ENCODE data around the gene CELA1.
A peak's percentile ranks its signal among the peaks of the same experiment; 100 is the strongest.
"Not testable (repeated sequence)": the region's sequence is repeated elsewhere in the genome, so short reads cannot be mapped to it uniquely, and the experiment has no call there.

Gene CELA1

GRCh38 chr12:51323966-51324895 is 22.2 kb downstream of the CELA1 start, which contains the start of gene BIN2:
Gene BIN2, minus strand, starts transcription at chr12:51324174. Its CDS starts 72 bp downstream, at chr12:51324102.
- intact Hi-C loops (cut with DNase I): no loop called here
- peak in 37 of 42 donors; percentile 7 to 62 (median 39) for DNase-seq

GRCh38 chr12:51323317-51323960 is 23.0 kb downstream of the CELA1 start:
- DNase-seq: no peak
- intact Hi-C loops (cut with DNase I): no loop called here

GRCh38 chr12:51322452-51322851 is 24.0 kb downstream of the CELA1 start:
- intact Hi-C loops (cut with DNase I): no loop called here
- no peak for DNase-seq

GRCh38 chr12:51321882-51322281 is 24.6 kb downstream of the CELA1 start:
- intact Hi-C loops (cut with DNase I): no loop called here
- no peak for DNase-seq

GRCh38 chr12:51320695-51321320 is 25.7 kb downstream of the CELA1 start:
- intact Hi-C loops (cut with DNase I): no loop called here
- DNase-seq: no peak

- DNase-seq: no peak
- intact Hi-C loops (cut with DNase I): no loop called here
Measured at GRCh38 chr12:51320311-51320694, 26.2 kb downstream of the CELA1 start.

GRCh38 chr12:51318846-51319599 is 27.5 kb downstream of the CELA1 start:
- no peak for DNase-seq
- intact Hi-C loops (cut with DNase I): no loop called here

- DNase-seq; intact Hi-C loops (cut with DNase I): not testable (repeated sequence)
Measured at GRCh38 chr12:51318057-51318806, 28.2 kb downstream of the CELA1 start.

- intact Hi-C loops (cut with DNase I): no loop called here
- no peak for DNase-seq
Measured at GRCh38 chr12:51311389-51311788, 35.1 kb downstream of the CELA1 start.

GRCh38 chr12:51307655-51308593 is 38.6 kb downstream of the CELA1 start:
- intact Hi-C loops (cut with DNase I): no loop called here
- no peak for DNase-seq

GRCh38 chr12:51306507-51306906 is 40.0 kb downstream of the CELA1 start:
- intact Hi-C loops (cut with DNase I): no loop called here

GRCh38 chr12:51300768-51301167 is 45.7 kb downstream of the CELA1 start:
- peak in 25 of 42 donors; percentile 7 to 68 (median 24) for DNase-seq
- intact Hi-C loops (cut with DNase I): not testable (repeated sequence)

More at GRCh38 chr12:51306507-51306906, 40.0 kb downstream of the CELA1 start:
- DNase-seq: no peak

GRCh38 chr12:51295651-51296050 is 50.8 kb downstream of the CELA1 start:
- intact Hi-C loops (cut with DNase I): no loop called here

GRCh38 chr12:51294097-51294496 is 52.4 kb downstream of the CELA1 start:
- DNase-seq; intact Hi-C loops (cut with DNase I): not testable (repeated sequence)

More at GRCh38 chr12:51295651-51296050, 50.8 kb downstream of the CELA1 start:
- DNase-seq: no peak

GRCh38 chr12:51293696-51294095 is 52.8 kb downstream of the CELA1 start:
- DNase-seq: no peak
- intact Hi-C loops (cut with DNase I): no loop called here

GRCh38 chr12:51291603-51292513 is 54.6 kb downstream of the CELA1 start:
- peak in 35 of 42 donors; percentile 9 to 56 (median 30) for DNase-seq

More at GRCh38 chr12:51291603-51292513, 54.6 kb downstream of the CELA1 start:
- intact Hi-C loops (cut with DNase I): not testable (repeated sequence)

Measured in head of caudate nucleus (tissue), 42 donors.